GM12878 (cell line): ENCODE measurements around the gene UBE2O. TPM values are rescaled to one million over a fixed set of nuclear protein-coding genes. Genes with fewer than 3 reads are reported as not detected.
A peak's percentile ranks its signal among the peaks of the same experiment; 100 is the strongest.

Experiments used
- BACH1 ChIP-seq: fragments of 450-650 bp; IDR thresholded peaks from 2 replicates; pipeline ENCODE4 v1.6.1; 2017; ENCODE audit warnings: mild to moderate bottlenecking, borderline replicate concordance
- BCLAF1 ChIP-seq: fragments of 450-650 bp; IDR thresholded peaks from 2 replicates; pipeline ENCODE4 v1.6.1; 2017; ENCODE audit warnings: antibody characterized with exemption, mild to moderate bottlenecking, moderate library complexity
- CBFB ChIP-seq: IDR thresholded peaks from 2 replicates; pipeline ENCODE4 v1.6.1; 2016; ENCODE audit warnings: antibody characterized with exemption, low read depth
- CHD4 ChIP-seq: fragments of 200-600 bp; sonication (generic); IDR thresholded peaks from 2 replicates; pipeline ENCODE4 v1.6.1; 2016; ENCODE audit warnings: mild to moderate bottlenecking
- EGR1 ChIP-seq, 2 experiments: IDR thresholded peaks; 1 replicate in 1 of 2; 2 replicates in 1 of 2; pipeline ENCODE4 v1.6.1; 2011 to 2012; ENCODE audit warnings: low read depth in 2 of 2, low read length in 2 of 2, borderline replicate concordance in 1 of 2, mild to moderate bottlenecking in 1 of 2, moderate library complexity in 1 of 2
- ETV6 ChIP-seq, 2 experiments: fragments of 450-650 bp in 1 of 2; IDR thresholded peaks in 1 of 2; conservative IDR thresholded peaks in 1 of 2; 2 replicates each; pipeline ENCODE4 v1.6.1; 2014; ENCODE audit warnings: antibody characterized with exemption in 1 of 2, borderline replicate concordance in 1 of 2, low read depth in 1 of 2, mild to moderate bottlenecking in 1 of 2, moderate library complexity in 1 of 2
- HCFC1 ChIP-seq: fragments of 150-350 bp; IDR thresholded peaks from 2 replicates; pipeline ENCODE4 v1.6.1; 2014; ENCODE audit warnings: low read length
- NFXL1 ChIP-seq: fragments of 450-650 bp; IDR thresholded peaks from 2 replicates; pipeline ENCODE4 v1.6.1; 2017; ENCODE audit warnings: antibody characterized with exemption, mild to moderate bottlenecking, borderline replicate concordance
- NFYA ChIP-seq: IDR thresholded peaks from 2 replicates; pipeline ENCODE4 v1.6.1; 2011; ENCODE audit warnings: low read depth, mild to moderate bottlenecking, low read length, improper control_type of control experiment, borderline replicate concordance
- NR2C2 ChIP-seq: IDR thresholded peaks from 2 replicates; pipeline ENCODE4 v1.6.1; 2011; ENCODE audit warnings: borderline replicate concordance, low read depth; ENCODE audit not compliant: control insufficient read depth, insufficient read length
- POLR2A ChIP-seq: IDR thresholded peaks from 2 replicates; pipeline ENCODE4 v1.6.1; 2011; ENCODE audit warnings: low read depth, mild to moderate bottlenecking, low read length
- POLR2AphosphoS2 ChIP-seq: IDR thresholded peaks from 2 replicates; pipeline ENCODE4 v1.6.1; 2011; ENCODE audit warnings: low read depth, mild to moderate bottlenecking, low read length, improper control_type of control experiment, moderate library complexity
- SMC3 ChIP-seq: IDR thresholded peaks from 2 replicates; pipeline ENCODE4 v1.6.1; 2011; ENCODE audit warnings: low read length, improper control_type of control experiment, borderline replicate concordance
- SP1 ChIP-seq: IDR thresholded peaks from one replicate; pipeline ENCODE4 v1.6.1; 2011; ENCODE audit warnings: low read depth, low read length
- SREBF1 ChIP-seq: IDR thresholded peaks from 2 replicates; pipeline ENCODE4 v1.6.1; 2012; ENCODE audit warnings: mild to moderate bottlenecking, low read length
- TCF7 ChIP-seq: IDR thresholded peaks from 2 replicates; pipeline ENCODE4 v1.6.1; 2014; ENCODE audit warnings: antibody characterized with exemption, borderline replicate concordance
- ZBTB11 ChIP-seq: fragments of 450-650 bp; formaldehyde crosslinking; IDR thresholded peaks from 2 replicates; pipeline ENCODE4 v1.5.0; 2022; ENCODE audit warnings: mild to moderate bottlenecking, missing genetic modification characterization
- ZNF217 ChIP-seq: fragments of 450-650 bp; IDR thresholded peaks from 2 replicates; pipeline ENCODE4 v1.6.1; 2017; ENCODE audit warnings: antibody characterized with exemption, mild to moderate bottlenecking
- ZNF24 ChIP-seq: fragments of 450-650 bp; IDR thresholded peaks from 2 replicates; pipeline ENCODE4 v1.6.1; 2017; ENCODE audit warnings: antibody characterized with exemption, mild to moderate bottlenecking
- ZNF592 ChIP-seq: fragments of 450-650 bp; IDR thresholded peaks from 2 replicates; pipeline ENCODE4 v1.6.1; 2017; ENCODE audit warnings: mild to moderate bottlenecking, moderate library complexity
- polyA plus RNA-seq, 11 experiments: library from polyadenylated mRNA; depleted of rRNA in 4 of 11; unstranded in 6 of 11; stranded (reverse) in 5 of 11; fragments of >200 nt; fragmentation: Nextera tagmentation in 4 of 11; fragmentation: Illumina TruSeq in 1 of 11; extraction: Ambion mirVana in 4 of 11; extraction: Trizol in 1 of 11; gene quantifications; 1 replicate in 1 of 11; 2 replicates in 10 of 11; pipeline versions ENCODE4 v1.2.1 to v1.2.3, GENCODE V29; 2011 to 2016; ENCODE audit warnings: inconsistent platforms in 2 of 11, missing spikeins in 2 of 11, low read depth in 1 of 11
- total RNA-seq, 4 experiments: library from RNA; depleted of rRNA in 3 of 4; stranded (reverse); fragments of >200 nt in 3 of 4; fragmentation: Illumina TruSeq in 1 of 4; extraction: Trizol in 1 of 4; gene quantifications; 2 replicates each; pipeline versions ENCODE4 v1.2.1 to v1.2.3, GENCODE V29; 2013 to 2021
- TF ChIP-seq, protein P1 (sequence below): IDR thresholded peaks from 2 replicates; pipeline ENCODE4 v1.6.1; 2012; ENCODE audit warnings: low read depth, low read length, improper control_type of control experiment

Gene UBE2O
- total and polyA plus RNA-seq, 10 of the 15 experiments (the other 5 are each of a cell fraction or from before 2014, with no cell fraction given): 2.1 to 39.0 (median 14.1) TPM

GRCh38 chr17:76481071-76481655 lies 28.2 kb upstream of the UBE2O start (continued):
- TF ChIP-seq EGR1 (IDR thresholded peaks at IDR 0.05; ENCODE audit: borderline replicate concordance in 1 of 2, low read depth in 2 of 2, low read length in 2 of 2): peak in 1 of 2 experiments; percentile 25; a peak in 1 of 3 replicates
- TF ChIP-seq SMC3: no peak
- TF ChIP-seq HCFC1: no peak
- no peak for TF ChIP-seq BCLAF1
- TF ChIP-seq NFYA: no peak
- peak; percentile 67 for TF ChIP-seq POLR2A
- no peak for TF ChIP-seq ZNF217
- peak; percentile 48 for TF ChIP-seq SP1
- no peak for TF ChIP-seq TCF7
- no peak for TF ChIP-seq ZNF592
- peak; percentile 67 for TF ChIP-seq CBFB
- TF ChIP-seq, protein P1, sequence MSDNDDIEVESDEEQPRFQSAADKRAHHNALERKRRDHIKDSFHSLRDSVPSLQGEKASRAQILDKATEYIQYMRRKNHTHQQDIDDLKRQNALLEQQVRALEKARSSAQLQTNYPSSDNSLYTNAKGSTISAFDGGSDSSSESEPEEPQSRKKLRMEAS: peak; percentile 55; the same call in 1 of the 2 replicates
- TF ChIP-seq NFXL1: no peak
- TF ChIP-seq CHD4: 0 out of 2 replicates have a peak, but pooled peaks have one; percentile 3
- peak in 1 of 2 experiments; percentile 65; a peak in 1 of 4 replicates for TF ChIP-seq ETV6 (conservative IDR thresholded peaks at IDR 0.05 in 1 of 2, IDR thresholded peaks at IDR 0.05 in 1 of 2; ENCODE audit: borderline replicate concordance in 1 of 2, low read depth in 1 of 2)
- no peak for TF ChIP-seq ZNF24
- TF ChIP-seq POLR2AphosphoS2: no peak
- TF ChIP-seq ZBTB11: no peak
- no peak for TF ChIP-seq NR2C2
- TF ChIP-seq BACH1: no peak
- no peak for TF ChIP-seq SREBF1
